RWPE1 (cell line): Measurements from ENCODE around the gene STX1B.

Experiments used
- CTCF ChIA-PET: fragments of 350-600 bp; sonication (Branson Sonifier 250); formaldehyde crosslinking; extraction: SDS; loops from one replicate; lab custom pipeline; 2021; lab: Yijun Ruan, JAX
- POLR2A ChIA-PET: fragments of 400-600 bp; formaldehyde crosslinking; extraction: SDS; loops from one replicate; lab custom pipeline; 2020; ENCODE audit warnings: antibody characterized with exemption; ENCODE audit not compliant: low non-redundant PET; lab: Yijun Ruan, JAX
- DNase-seq: peaks from one replicate; pipeline ENCODE4 v3.0.0; 2012; ENCODE audit warnings: low spot score
- H3K27ac ChIP-seq: fragments of 450-650 bp; 2 replicates; pipeline ENCODE4 v1.5.1; 2017
- CTCF ChIP-seq: fragments of 450-650 bp; conservative IDR thresholded peaks from 2 replicates; pipeline ENCODE4 v1.5.1; 2017; ENCODE audit warnings: low read depth, mild to moderate bottlenecking

The STX1B gene

GRCh38 chr16:30950516-30951065, 59.8 kb downstream of the STX1B start:
- no peak for DNase-seq
- peak overlapping the region; percentile 98 for H3K27ac ChIP-seq
- CTCF ChIA-PET: interaction anchor here (1.1 to 1.7 kb wide), 2 partner anchors 9 to 49 kb away, joined by 4 to 11 read pairs; no protein-coding TSS in a partner anchor
- TF ChIP-seq CTCF: no peak
- POLR2A ChIA-PET: no interaction called here

GRCh38 chr16:30949650-30950515, 60.6 kb downstream of the STX1B start:
- ChIA-PET POLR2A (no interaction called here), CTCF (interaction anchor here (0.6 to 1.7 kb wide), 5 partner anchors 8 to 115 kb away, joined by 3 to 11 read pairs (median 4); no protein-coding TSS in a partner anchor)
- TF ChIP-seq CTCF: no peak
- H3K27ac ChIP-seq: peak overlapping the region; percentile 98
- peak; percentile 88 for DNase-seq

GRCh38 chr16:30948667-30949649, 61.5 kb downstream of the STX1B start, which contains the start of gene ORAI3:
Gene ORAI3 (plus strand): TSS chr16:30949068. CDS start chr16:30949290, 222 bp downstream.
- POLR2A ChIA-PET: interaction anchor here (0.6 kb wide), 1 partner anchor 144 kb away, joined by 4 read pairs; no protein-coding TSS in a partner anchor
- no peak for TF ChIP-seq CTCF
- peak within 1 kb of the TSS; percentile 98 for H3K27ac ChIP-seq
- peak; percentile 48 for DNase-seq
- CTCF ChIA-PET: interaction anchor here (0.5 to 1.7 kb wide), 5 partner anchors 8 to 154 kb away, joined by 3 to 11 read pairs (median 4); no protein-coding TSS in a partner anchor

GRCh38 chr16:30947859-30948666, 62.4 kb downstream of the STX1B start:
- POLR2A ChIA-PET: no interaction called here
- H3K27ac ChIP-seq: peak overlapping the region; percentile 98
- DNase-seq: peak; percentile 92
- CTCF ChIA-PET: no interaction called here
- no peak for TF ChIP-seq CTCF

GRCh38 chr16:30947541-30947858, 62.9 kb downstream of the STX1B start:
- H3K27ac ChIP-seq: peak overlapping the region; percentile 98
- POLR2A ChIA-PET: no interaction called here

More at GRCh38 chr16:30947541-30947858, 62.9 kb downstream of the STX1B start:
- no peak for DNase-seq
- no peak for TF ChIP-seq CTCF
- CTCF ChIA-PET: interaction anchor here (0.6 to 1.0 kb wide), 2 partner anchors 13 to 130 kb away, joined by 3 to 5 read pairs; no protein-coding TSS in a partner anchor
